Left hindlimb (tissue), 1 donor: ENCODE results near the gene PRKCQ.
"Not testable (repeated sequence)": the region's sequence is repeated elsewhere in the genome, so short reads cannot be mapped to it uniquely, and the experiment has no call there.

Source experiments
- DNase-seq: peaks from one replicate; pipeline ENCODE4 v3.0.0-alpha.2; 2018

PRKCQ gene

GRCh38 chr10:6401558-6402348, 178.3 kb downstream of the PRKCQ start:
- DNase-seq, result peak; percentile 71

- no peak for DNase-seq
Measured at GRCh38 chr10:6400821-6401465, 179.1 kb downstream of the PRKCQ start.

- no peak for DNase-seq
Measured at GRCh38 chr10:6400331-6400730, 179.7 kb downstream of the PRKCQ start.

GRCh38 chr10:6399879-6400278, 180.2 kb downstream of the PRKCQ start:
- no peak for DNase-seq

GRCh38 chr10:6399231-6399741, 180.8 kb downstream of the PRKCQ start:
- DNase-seq, result no peak

- no peak for DNase-seq
Measured at GRCh38 chr10:6398399-6398798, 181.7 kb downstream of the PRKCQ start.

GRCh38 chr10:6396652-6397051, 183.4 kb downstream of the PRKCQ start:
- DNase-seq, result no peak

GRCh38 chr10:6396226-6396625, 183.8 kb downstream of the PRKCQ start:
- no peak for DNase-seq

- DNase-seq, result no peak
Measured at GRCh38 chr10:6395606-6396005, 184.5 kb downstream of the PRKCQ start.

- DNase-seq, result no peak
Measured at GRCh38 chr10:6394084-6394483, 186.0 kb downstream of the PRKCQ start.

GRCh38 chr10:6393168-6393567, 186.9 kb downstream of the PRKCQ start:
- no peak for DNase-seq

- no peak for DNase-seq
Measured at GRCh38 chr10:6390213-6390845, 189.7 kb downstream of the PRKCQ start.

GRCh38 chr10:6388261-6388893, 191.7 kb downstream of the PRKCQ start:
- DNase-seq, result no peak

GRCh38 chr10:6386960-6387359, 193.1 kb downstream of the PRKCQ start:
- DNase-seq, result no peak

GRCh38 chr10:6386346-6386745, 193.7 kb downstream of the PRKCQ start:
- no peak for DNase-seq

GRCh38 chr10:6385665-6386064, 194.4 kb downstream of the PRKCQ start:
- DNase-seq, result no peak

GRCh38 chr10:6384847-6385246, 195.2 kb downstream of the PRKCQ start:
- DNase-seq, result no peak

- DNase-seq, result no peak
Measured at GRCh38 chr10:6384031-6384430, 196.0 kb downstream of the PRKCQ start.

GRCh38 chr10:6383096-6383812, 196.8 kb downstream of the PRKCQ start:
- DNase-seq, result no peak

- DNase-seq, result no peak
Measured at GRCh38 chr10:6382081-6382480, 198.0 kb downstream of the PRKCQ start.

GRCh38 chr10:6380478-6380877, 199.6 kb downstream of the PRKCQ start:
- DNase-seq, result not testable (repeated sequence)

GRCh38 chr10:6379015-6379776, 200.9 kb downstream of the PRKCQ start:
- DNase-seq, result no peak
